BE2C (cell line): ENCODE data around the gene MYOD1. TPM values are rescaled to one million over a fixed set of nuclear protein-coding genes. Genes with fewer than 3 reads are reported as not detected.

Experiments used
- DNase-seq: peaks from one replicate; pipeline ENCODE4 v3.0.0-alpha.2; 2020
- H3K27me3 ChIP-seq: fragments of 250-450 bp; sonication (Bioruptor Pico); 2 replicates; pipeline ENCODE4 v1.5.1; 2020; ENCODE audit warnings: mild to moderate bottlenecking
- H3K36me3 ChIP-seq: fragments of 250-450 bp; sonication (Bioruptor Pico); 2 replicates; pipeline ENCODE4 v1.5.1; 2020; ENCODE audit warnings: mild to moderate bottlenecking
- H3K4me1 ChIP-seq: fragments of 250-450 bp; sonication (Bioruptor Pico); 2 replicates; pipeline ENCODE4 v1.5.1; 2020
- H3K4me3 ChIP-seq: 2 replicates; pipeline ENCODE4 v1.5.1; 2011; ENCODE audit warnings: low read depth, low read length
- H3K9me3 ChIP-seq: fragments of 250-450 bp; sonication (Bioruptor Pico); 2 replicates; pipeline ENCODE4 v1.5.1; 2020
- CTCF ChIP-seq: IDR thresholded peaks from 2 replicates; pipeline ENCODE4 v1.5.1; 2012; ENCODE audit warnings: mild to moderate bottlenecking, low read depth, low read length
- polyA plus RNA-seq: library from polyadenylated mRNA; unstranded; fragments of >200 nt; gene quantifications from one replicate; pipeline ENCODE4 v1.2.1, GENCODE V29; 2012; ENCODE audit warnings: low read depth, missing spikeins; ENCODE audit not compliant: insufficient read length, insufficient read depth

Gene MYOD1
- not detected for polyA plus RNA-seq

GRCh38 chr11:17719028-17719937 lies at the start of gene MYOD1:
Gene MYOD1, plus strand, starts transcription at chr11:17719571. Its CDS starts 212 bp downstream, at chr11:17719783.
- H3K36me3 ChIP-seq = no peaks in the 10 kb centered on the region
- DNase-seq = no peak
- H3K4me3 ChIP-seq = no peak within 1 kb of the TSS
- H3K27me3 ChIP-seq = peaks cover 47% of the 10 kb centered on the region
- no peak for TF ChIP-seq CTCF
- H3K9me3 ChIP-seq = no peaks in the 10 kb centered on the region
- H3K4me1 ChIP-seq = no peaks in the 10 kb centered on the region

GRCh38 chr11:17672469-17672868 lies 46.9 kb upstream of the MYOD1 start:
- H3K27me3 ChIP-seq = peaks cover 5% of the 10 kb centered on the region; the same call in 1 of the 2 replicates
- no peak for TF ChIP-seq CTCF
- no peaks in the 10 kb centered on the region for H3K4me1 ChIP-seq
- no peak overlapping the region for H3K4me3 ChIP-seq
- H3K9me3 ChIP-seq = no peaks in the 10 kb centered on the region
- DNase-seq = no peak
- no peaks in the 10 kb centered on the region for H3K36me3 ChIP-seq

- Histone ChIP-seq H3K36me3 (no peaks in the 10 kb centered on the region), H3K9me3 (no peaks in the 10 kb centered on the region), H3K4me1 (no peaks in the 10 kb centered on the region), H3K4me3 (no peak overlapping the region), H3K27me3 (peaks cover 5% of the 10 kb centered on the region; the same call in 1 of the 2 replicates)
- DNase-seq = no peak
- TF ChIP-seq CTCF = no peak
Observed at GRCh38 chr11:17673951-17674350, 45.4 kb upstream of the MYOD1 start.

- no peak for TF ChIP-seq CTCF
- H3K4me3 ChIP-seq = no peak overlapping the region
- no peaks in the 10 kb centered on the region; the same call in 1 of the 2 replicates for H3K4me1 ChIP-seq
- H3K27me3 ChIP-seq = no peaks in the 10 kb centered on the region
- H3K9me3 ChIP-seq = no peaks in the 10 kb centered on the region
- H3K36me3 ChIP-seq = no peaks in the 10 kb centered on the region
- no peak for DNase-seq
Observed at GRCh38 chr11:17682848-17683247, 36.5 kb upstream of the MYOD1 start.

GRCh38 chr11:17683377-17684161 lies 35.8 kb upstream of the MYOD1 start:
- Histone ChIP-seq H3K4me3 (no peak overlapping the region), H3K36me3 (no peaks in the 10 kb centered on the region), H3K9me3 (no peaks in the 10 kb centered on the region), H3K4me1 (no peaks in the 10 kb centered on the region; the same call in 1 of the 2 replicates), H3K27me3 (no peaks in the 10 kb centered on the region)
- no peak for DNase-seq
- no peak for TF ChIP-seq CTCF

GRCh38 chr11:17684550-17684949 lies 34.8 kb upstream of the MYOD1 start:
- TF ChIP-seq CTCF = no peak
- Histone ChIP-seq H3K4me3 (no peak overlapping the region), H3K9me3 (no peaks in the 10 kb centered on the region), H3K36me3 (no peaks in the 10 kb centered on the region), H3K27me3 (no peaks in the 10 kb centered on the region), H3K4me1 (no peaks in the 10 kb centered on the region; the same call in 1 of the 2 replicates)
- DNase-seq = no peak
